Upper lobe of right lung (tissue), 1 donor: ENCODE data around the gene DNAJB12. TPM values are rescaled to one million over a fixed set of nuclear protein-coding genes. Genes with fewer than 3 reads are reported as not detected.

Source experiments
- ATAC-seq: fragments of 200-7000 bp; cut with Tn5 transposase; one replicate; pipeline ENCODE4 v1.9.1; 2020; ENCODE audit warnings: mild to moderate bottlenecking, moderate library complexity
- DNase-seq: peaks from one replicate; pipeline ENCODE4 v3.0.0-alpha.2; 2020
- H3K27ac ChIP-seq: fragments of 200-600 bp; one replicate; pipeline ENCODE4 v1.8.0; 2022
- H3K27me3 ChIP-seq: fragments of 200-600 bp; one replicate; pipeline ENCODE4 v1.8.0; 2022; ENCODE audit warnings: mild to moderate bottlenecking
- H3K36me3 ChIP-seq: fragments of 200-600 bp; one replicate; pipeline ENCODE4 v1.8.0; 2022
- H3K4me1 ChIP-seq: fragments of 200-600 bp; one replicate; pipeline ENCODE4 v1.8.0; 2022
- H3K4me3 ChIP-seq: fragments of 200-600 bp; one replicate; pipeline ENCODE4 v1.8.0; 2022; ENCODE audit warnings: mild to moderate bottlenecking
- H3K9me3 ChIP-seq: fragments of 200-600 bp; one replicate; pipeline ENCODE4 v1.8.0; 2022
- CTCF ChIP-seq: fragments of 200-600 bp; IDR thresholded peaks from one replicate; pipeline ENCODE4 v1.8.0; 2022; ENCODE audit warnings: antibody characterized with exemption
- intact Hi-C: fragments of 100-400 bp; cut with DNase I; formaldehyde crosslinking; loops from one replicate; pipeline ENCODE4 v1.11.0; 2022
- total RNA-seq: library from RNA; stranded (reverse); fragmentation: NEBNext Ultra II Directional; extraction: Animal tissue kit (Norgen Biotek cat#: 25700); gene quantifications from one replicate; pipeline ENCODE4 v1.2.1, GENCODE V29; 2021
- donor health status: DM: no; HTN: yes; CAD: no; lungs with severe emphysema.

Gene DNAJB12
- total RNA-seq, 1 donor from 2014 or later = 39.9 TPM

DNA sequence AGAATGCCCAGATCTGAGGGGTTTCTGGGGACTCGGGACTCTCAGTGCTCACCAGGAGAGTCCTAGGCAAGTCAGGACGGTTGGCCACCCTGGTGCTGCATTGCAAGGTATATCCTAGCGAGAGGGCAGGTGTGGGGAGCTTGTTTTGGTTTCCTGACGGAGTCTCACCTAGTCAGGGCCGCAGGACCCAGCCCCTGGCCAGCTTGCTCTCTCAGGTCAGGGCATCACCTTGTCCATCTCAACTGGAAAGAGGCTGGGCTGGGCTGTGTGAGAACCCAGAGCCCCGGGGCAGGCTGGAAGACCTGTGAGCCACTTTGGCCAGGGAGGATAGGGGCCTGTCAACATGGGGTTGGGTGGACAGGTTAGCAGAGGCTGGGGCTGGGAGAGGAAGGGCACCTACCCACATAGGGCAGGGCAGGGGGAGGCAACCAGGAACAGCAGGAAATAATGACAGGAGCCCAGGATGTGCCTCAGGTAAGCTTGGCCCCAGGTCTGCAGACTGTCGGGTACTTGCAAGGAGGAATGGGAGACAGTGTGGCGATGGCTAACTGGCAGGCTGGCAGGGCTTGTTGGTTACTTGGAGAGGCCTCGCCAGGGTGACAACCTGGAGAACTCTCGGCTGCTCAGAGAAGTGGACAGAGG, 31.5 kb downstream of the DNAJB12 start:
- Histone ChIP-seq H3K4me3 (no peak overlapping the region), H3K9me3 (no peaks in the 10 kb centered on the region), H3K4me1 (peaks cover 64% of the 10 kb centered on the region), H3K27ac (no peak overlapping the region), H3K36me3 (no peaks in the 10 kb centered on the region), H3K27me3 (no peaks in the 10 kb centered on the region)
- intact Hi-C loops = loop anchor here (10.0 kb wide), 1 partner anchor 98 kb away; no protein-coding TSS in a partner anchor
- ATAC-seq = no peak
- TF ChIP-seq CTCF = no peak
- no peak for DNase-seq

DNA sequence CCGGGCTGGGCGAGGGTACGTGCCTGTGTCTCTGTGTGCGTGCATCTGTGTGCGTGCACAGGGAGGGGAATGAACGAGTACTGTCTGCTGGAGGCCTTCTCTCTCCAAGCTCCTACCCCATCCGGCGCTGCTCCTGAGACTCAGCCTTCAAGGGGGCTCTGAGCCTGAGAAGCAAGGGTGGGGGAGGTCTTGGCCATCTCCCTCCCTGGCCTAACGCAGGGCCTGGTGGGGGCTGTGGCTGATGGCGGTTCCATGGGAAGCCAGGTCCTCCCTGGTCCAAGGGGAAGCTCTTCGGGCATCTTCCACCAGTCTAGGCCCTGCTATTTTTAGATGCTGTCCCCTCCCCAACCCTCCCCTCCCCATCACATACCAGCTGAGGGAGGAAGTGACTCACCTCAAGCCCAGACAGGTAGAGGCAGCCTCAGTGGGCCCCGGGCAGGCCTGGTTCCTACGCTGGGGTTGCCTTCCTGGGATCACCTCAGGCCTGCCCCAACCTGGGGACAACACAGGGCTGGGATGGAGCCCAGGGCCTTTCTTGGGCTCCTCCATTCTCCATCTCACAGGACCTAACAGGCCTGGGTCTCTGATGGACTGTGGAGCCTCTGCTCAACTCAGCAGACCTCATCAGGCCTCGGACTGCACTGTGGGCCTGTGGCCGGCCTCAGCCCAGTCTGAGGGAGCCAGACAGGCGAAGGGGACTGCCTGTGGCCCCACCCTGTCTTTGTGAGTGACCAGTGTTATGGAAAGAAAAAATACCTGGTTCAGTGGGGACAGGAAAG, 32.2 kb downstream of the DNAJB12 start:
- Histone ChIP-seq H3K4me3 (no peak overlapping the region), H3K4me1 (peaks cover 67% of the 10 kb centered on the region), H3K27me3 (no peaks in the 10 kb centered on the region), H3K27ac (peak overlapping the region; percentile 89), H3K36me3 (no peaks in the 10 kb centered on the region), H3K9me3 (no peaks in the 10 kb centered on the region)
- DNase-seq (no peak), ATAC-seq (no peak)
- intact Hi-C loops = loop anchor here (10.0 kb wide), 1 partner anchor 98 kb away; no protein-coding TSS in a partner anchor
- no peak for TF ChIP-seq CTCF

- ATAC-seq (no peak), DNase-seq (no peak)
- Histone ChIP-seq H3K4me1 (peaks cover 72% of the 10 kb centered on the region), H3K4me3 (no peak overlapping the region), H3K27ac (peak overlapping the region; percentile 89), H3K36me3 (no peaks in the 10 kb centered on the region), H3K9me3 (no peaks in the 10 kb centered on the region), H3K27me3 (no peaks in the 10 kb centered on the region)
- TF ChIP-seq CTCF = no peak
- intact Hi-C loops = loop anchor here (10.0 kb wide), 1 partner anchor 97 kb away; no protein-coding TSS in a partner anchor
Observed at GRCh38 chr10:72322030-72322279, 32.8 kb downstream of the DNAJB12 start.

GRCh38 chr10:72321248-72322029, 33.3 kb downstream of the DNAJB12 start:
- no peak for ATAC-seq
- intact Hi-C loops = loop anchor here (10.0 kb wide), 1 partner anchor 97 kb away; no protein-coding TSS in a partner anchor
- Histone ChIP-seq H3K27me3 (no peaks in the 10 kb centered on the region), H3K4me3 (no peak overlapping the region), H3K36me3 (no peaks in the 10 kb centered on the region), H3K27ac (peak overlapping the region; percentile 89), H3K4me1 (peaks cover 77% of the 10 kb centered on the region), H3K9me3 (no peaks in the 10 kb centered on the region)
- no peak for DNase-seq
- TF ChIP-seq CTCF = no peak

DNA sequence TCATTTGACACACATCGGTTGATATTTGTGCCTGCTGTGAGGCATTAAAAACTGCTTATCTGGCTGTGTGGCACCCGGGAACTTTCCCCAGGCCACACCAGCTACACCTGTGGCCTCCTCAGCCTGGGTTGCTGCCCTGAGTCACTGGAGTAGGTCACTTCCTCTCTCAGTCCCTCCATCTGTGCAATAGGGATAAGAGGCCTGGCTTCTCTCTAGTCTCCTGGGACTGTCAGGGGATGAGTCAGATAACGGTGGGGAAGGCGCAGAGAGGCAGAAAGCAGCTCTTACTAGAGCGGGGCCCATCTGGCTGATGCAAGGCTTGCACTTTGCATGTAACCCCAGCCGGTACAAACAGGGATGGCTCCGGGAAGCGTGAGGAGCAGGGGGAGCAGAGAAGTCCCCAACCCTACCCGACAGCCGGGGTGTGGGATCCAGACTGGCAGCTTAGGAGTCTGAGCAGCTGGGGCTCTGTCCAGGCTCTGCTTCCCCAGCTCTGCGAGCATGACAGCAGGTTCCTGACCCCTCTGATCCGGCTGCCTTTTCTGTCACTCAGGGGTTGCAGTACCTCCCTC, 34.0 kb downstream of the DNAJB12 start:
- DNase-seq = no peak
- Histone ChIP-seq H3K9me3 (no peaks in the 10 kb centered on the region), H3K27me3 (no peaks in the 10 kb centered on the region), H3K4me1 (peaks cover 79% of the 10 kb centered on the region), H3K27ac (peak overlapping the region; percentile 89), H3K36me3 (no peaks in the 10 kb centered on the region), H3K4me3 (no peak overlapping the region)
- peak; percentile 42 for ATAC-seq
- TF ChIP-seq CTCF = no peak
- intact Hi-C loops = loop anchor here (10.0 kb wide), 1 partner anchor 96 kb away; no protein-coding TSS in a partner anchor
